ENCODE results near the gene ZAP70.

- TF ChIP-seq CTCF (conservative IDR thresholded peaks at IDR 0.05; ENCODE audit: low read length) (no peak), EZH2phosphoT487 (IDR thresholded peaks at IDR 0.05; ENCODE audit: borderline replicate concordance, low read depth, low read length) (no peak)
These were observed 38.4 kb downstream of the ZAP70 start for GRCh38 chr2:97751752-97752151.

Measured in OCI-LY7 (cell line).